ENCODE results near the gene ANKRD22.
"Not testable (repeated sequence)": the region's sequence is repeated elsewhere in the genome, so short reads cannot be mapped to it uniquely, and the experiment has no call there.

The ANKRD22 gene

GRCh38 chr10:88851706-88852105, at the start of gene ANKRD22:
TSS of gene ANKRD22 (minus strand) at chr10:88851844. CDS start at chr10:88851607, 237 bp downstream.
- no peak for DNase-seq (ENCODE audit: low read depth in 1 of 2, low spot score in 1 of 2)

GRCh38 chr10:88899886-88900285, 48.2 kb upstream of the ANKRD22 start:
- no peak for DNase-seq (ENCODE audit: low read depth in 1 of 2, low spot score in 1 of 2)

- no peak for DNase-seq (ENCODE audit: low read depth in 1 of 2, low spot score in 1 of 2)
Measured at GRCh38 chr10:88898727-88899126, 47.1 kb upstream of the ANKRD22 start.

- peak in 1 of 2 donors; percentile 59 for DNase-seq (ENCODE audit: low read depth in 1 of 2, low spot score in 1 of 2)
Measured at GRCh38 chr10:88896994-88897853, 45.6 kb upstream of the ANKRD22 start.

GRCh38 chr10:88896372-88896993, 44.8 kb upstream of the ANKRD22 start:
- DNase-seq (ENCODE audit: low read depth in 1 of 2, low spot score in 1 of 2) = no peak

- no peak for DNase-seq (ENCODE audit: low read depth in 1 of 2, low spot score in 1 of 2)
Measured at GRCh38 chr10:88895250-88895649, 43.6 kb upstream of the ANKRD22 start.

GRCh38 chr10:88893611-88894010, 42.0 kb upstream of the ANKRD22 start:
- no peak for DNase-seq (ENCODE audit: low read depth in 1 of 2, low spot score in 1 of 2)

GRCh38 chr10:88892222-88892967, 40.8 kb upstream of the ANKRD22 start:
- no peak for DNase-seq (ENCODE audit: low read depth in 1 of 2, low spot score in 1 of 2)

GRCh38 chr10:88890681-88891381, 39.2 kb upstream of the ANKRD22 start:
- no peak for DNase-seq (ENCODE audit: low read depth in 1 of 2, low spot score in 1 of 2)

GRCh38 chr10:88889559-88890337, 38.1 kb upstream of the ANKRD22 start:
- no peak for DNase-seq (ENCODE audit: low read depth in 1 of 2, low spot score in 1 of 2)

- no peak for DNase-seq (ENCODE audit: low read depth in 1 of 2, low spot score in 1 of 2)
Measured at GRCh38 chr10:88888810-88889445, 37.3 kb upstream of the ANKRD22 start.

GRCh38 chr10:88886557-88886956, 34.9 kb upstream of the ANKRD22 start:
- DNase-seq (ENCODE audit: low read depth in 1 of 2, low spot score in 1 of 2) = no peak

GRCh38 chr10:88883448-88883809, 31.8 kb upstream of the ANKRD22 start:
- DNase-seq (ENCODE audit: low read depth in 1 of 2, low spot score in 1 of 2) = no peak

- DNase-seq (ENCODE audit: low read depth in 1 of 2, low spot score in 1 of 2) = not testable (repeated sequence)
Measured at GRCh38 chr10:88882646-88883447, 31.2 kb upstream of the ANKRD22 start.

GRCh38 chr10:88881922-88882645, 30.4 kb upstream of the ANKRD22 start:
- no peak for DNase-seq (ENCODE audit: low read depth in 1 of 2, low spot score in 1 of 2)

GRCh38 chr10:88881320-88881719, 29.7 kb upstream of the ANKRD22 start:
- DNase-seq (ENCODE audit: low read depth in 1 of 2, low spot score in 1 of 2) = no peak

- peak; percentile 50 to 56 for DNase-seq (ENCODE audit: low read depth in 1 of 2, low spot score in 1 of 2)
Measured at GRCh38 chr10:88880282-88881076, 28.8 kb upstream of the ANKRD22 start.
